SIG-M5 treated with dmso at 0.1 percent for 504 hours (cell line): ENCODE results near the gene UTRN.
A peak's percentile ranks its signal among the peaks of the same experiment; 100 is the strongest.

Experiments used
- DNase-seq: peaks from one replicate; lab custom pipeline; 2025; ENCODE audit not compliant: unreplicated experiment; lab: John Stamatoyannopoulos, UW

The UTRN gene

DNA sequence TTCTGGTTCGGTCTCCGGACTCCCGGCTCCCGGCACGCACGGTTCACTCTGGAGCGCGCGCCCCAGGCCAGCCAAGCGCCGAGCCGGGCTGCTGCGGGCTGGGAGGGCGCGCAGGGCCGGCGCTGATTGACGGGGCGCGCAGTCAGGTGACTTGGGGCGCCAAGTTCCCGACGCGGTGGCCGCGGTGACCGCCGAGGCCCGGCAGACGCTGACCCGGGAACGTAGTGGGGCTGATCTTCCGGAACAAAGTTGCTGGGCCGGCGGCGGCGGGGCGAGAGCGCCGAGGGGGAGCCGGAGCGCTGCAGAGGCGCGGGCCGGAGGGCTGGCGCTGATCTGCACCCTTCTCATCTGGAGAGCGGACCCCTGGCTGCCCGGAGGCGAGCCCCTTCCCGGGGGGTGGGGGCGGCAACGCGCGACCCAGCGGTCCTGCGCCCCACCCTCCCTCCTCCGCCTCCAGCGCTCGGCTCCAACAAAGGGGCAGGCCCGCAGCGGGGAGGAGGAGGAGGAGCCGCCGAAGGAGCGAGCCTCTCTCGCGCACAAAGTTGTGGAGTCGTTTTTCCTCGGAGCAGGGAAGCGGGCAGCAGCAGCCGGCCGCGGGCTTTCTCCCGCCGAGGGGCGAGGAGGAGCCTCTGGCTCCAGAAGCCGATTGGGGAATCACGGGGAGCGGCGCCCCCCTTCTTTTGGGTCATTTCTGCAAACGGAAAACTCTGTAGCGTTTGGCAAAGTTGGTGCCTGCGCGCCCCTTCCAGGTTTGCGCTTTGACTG is at the start of gene UTRN:
UTRN (plus strand) TSS at position 553 of the 765 bp plus-strand sequence. CDS start 6,494 bp downstream, outside the sequence.
- peak; percentile 81 for DNase-seq

DNA sequence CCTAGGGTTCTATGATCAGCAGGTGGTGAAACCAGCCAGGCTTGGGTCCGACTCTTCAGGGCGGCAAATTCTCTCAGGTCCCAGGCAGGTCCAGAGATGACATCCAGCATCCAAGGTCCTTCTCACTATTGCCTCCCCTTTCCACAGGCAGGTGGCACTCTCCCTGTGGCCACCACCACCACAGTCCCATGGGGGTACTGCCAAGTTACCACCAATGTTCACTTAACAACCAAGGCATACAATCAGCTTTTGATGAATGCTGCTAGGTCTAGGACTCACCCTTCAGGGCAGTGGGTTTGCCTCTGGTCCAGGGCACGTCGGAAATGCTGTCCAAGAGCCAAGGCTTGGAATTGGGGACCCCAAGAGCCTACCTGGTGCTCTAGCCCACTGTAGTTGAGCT is 40.4 kb upstream of the UTRN start:
- no peak for DNase-seq

DNA sequence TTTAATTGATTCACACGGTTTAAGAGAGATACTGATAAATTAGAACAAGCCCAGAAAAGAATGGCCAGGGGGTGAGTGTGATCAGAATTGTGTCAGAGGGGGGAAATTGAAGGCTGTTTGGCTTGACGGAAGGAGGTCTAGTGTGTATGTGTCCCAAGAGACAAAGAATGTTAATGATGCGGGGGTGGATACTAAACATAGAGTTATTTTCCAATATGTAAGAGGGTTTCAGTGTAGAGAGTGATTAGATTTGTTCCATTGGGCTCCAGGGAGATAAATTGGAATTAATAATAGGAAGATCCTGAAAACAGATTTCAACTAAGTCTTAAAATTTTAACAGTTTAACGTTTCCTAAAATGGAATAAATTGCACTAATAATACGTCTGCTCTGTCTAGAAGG is 38.1 kb upstream of the UTRN start:
- DNase-seq: no peak

DNA sequence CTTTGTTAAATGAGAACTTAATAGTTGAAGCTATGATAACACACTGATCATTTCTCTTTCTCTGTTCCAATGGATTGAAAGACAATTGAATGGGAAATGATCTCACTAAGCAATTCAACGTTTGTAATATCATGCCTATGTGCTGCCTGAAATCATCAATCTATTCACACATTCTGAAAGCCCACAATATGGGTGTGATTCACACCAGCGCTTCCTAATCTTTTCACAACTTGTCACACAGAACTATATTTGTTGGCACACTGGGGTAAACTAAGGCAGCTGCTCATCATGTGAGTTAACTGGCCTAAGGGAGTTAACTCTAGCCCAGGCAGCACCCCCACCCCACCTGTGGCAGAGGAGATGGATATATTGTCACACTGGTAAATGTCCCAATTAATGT is 37.1 kb upstream of the UTRN start:
- no peak for DNase-seq

DNA sequence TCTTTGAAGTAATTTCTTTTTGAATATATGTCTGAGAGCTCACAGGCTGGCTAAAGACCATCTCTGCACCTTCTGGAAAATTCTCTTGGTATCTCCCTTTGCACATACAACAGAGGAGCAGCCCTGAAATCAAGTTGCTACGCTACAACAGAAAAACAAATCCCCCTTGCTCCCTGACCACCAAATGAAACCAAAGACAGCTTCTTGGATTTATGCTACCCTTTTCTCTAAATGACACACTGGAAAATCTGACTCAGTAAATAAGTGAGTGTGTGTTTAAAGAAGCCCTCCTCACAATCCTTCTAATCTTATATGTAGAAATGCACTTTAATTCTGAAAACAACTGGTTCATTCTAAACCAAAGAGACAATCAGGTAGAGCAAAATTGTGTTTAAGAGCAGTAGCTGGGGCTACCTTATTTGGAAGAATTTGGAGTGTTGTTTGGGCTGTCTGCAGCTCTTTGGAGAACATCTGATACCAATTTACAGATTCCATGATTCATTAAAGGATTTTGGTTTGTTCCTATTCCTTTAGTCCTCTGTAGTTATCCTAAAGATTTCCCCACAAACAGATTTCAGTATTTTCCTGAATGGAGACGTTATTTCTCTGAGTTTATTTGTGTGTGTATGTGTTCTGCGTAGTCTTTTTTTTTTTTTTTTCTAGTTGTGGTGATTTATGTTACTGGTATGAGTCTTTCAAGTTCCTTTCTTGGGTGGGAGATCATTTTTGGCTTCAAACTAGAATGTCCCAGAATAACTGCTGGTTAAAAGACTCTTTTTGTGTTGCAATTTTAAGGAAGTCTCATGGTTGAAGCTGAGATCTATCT is 36.4 kb upstream of the UTRN start:
- DNase-seq: no peak

DNA sequence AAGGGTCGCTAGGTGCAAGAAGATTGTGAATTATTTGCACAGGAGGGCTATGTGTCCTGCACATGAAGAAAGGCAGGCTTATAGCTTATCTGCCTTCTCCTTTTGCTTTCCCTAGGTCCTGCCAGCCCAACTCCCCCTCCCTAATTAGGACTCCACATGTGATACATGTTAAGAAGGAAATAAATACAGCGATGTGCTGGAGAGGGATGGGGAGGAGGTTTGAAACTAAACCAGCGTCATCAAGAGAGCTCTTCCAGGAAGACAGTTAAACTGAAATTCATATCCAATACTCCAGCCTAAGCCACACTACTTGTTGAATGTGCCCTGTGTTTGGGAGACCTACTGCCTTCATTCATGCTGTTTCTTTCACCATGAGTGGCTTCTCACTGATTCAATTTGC is 34.9 kb upstream of the UTRN start:
- no peak for DNase-seq

DNA sequence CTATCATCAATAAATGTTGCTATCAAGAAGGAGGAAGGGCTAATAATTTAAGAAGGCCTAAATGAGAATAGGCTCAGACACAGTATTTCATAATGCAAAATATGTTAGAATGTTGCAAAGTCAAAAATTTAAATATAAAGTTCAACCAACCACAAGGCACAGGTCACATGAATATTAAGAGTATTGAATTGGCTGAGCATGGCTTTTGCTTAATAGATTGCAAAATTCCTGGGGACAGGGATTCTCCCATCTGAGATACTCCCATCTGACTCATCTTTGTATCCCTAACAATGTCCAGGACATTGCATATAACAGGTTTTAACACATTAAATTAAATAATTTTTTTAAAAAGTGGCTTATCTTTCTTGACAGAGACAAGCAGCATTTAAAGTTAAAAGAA is 32.9 kb upstream of the UTRN start:
- no peak for DNase-seq

DNA sequence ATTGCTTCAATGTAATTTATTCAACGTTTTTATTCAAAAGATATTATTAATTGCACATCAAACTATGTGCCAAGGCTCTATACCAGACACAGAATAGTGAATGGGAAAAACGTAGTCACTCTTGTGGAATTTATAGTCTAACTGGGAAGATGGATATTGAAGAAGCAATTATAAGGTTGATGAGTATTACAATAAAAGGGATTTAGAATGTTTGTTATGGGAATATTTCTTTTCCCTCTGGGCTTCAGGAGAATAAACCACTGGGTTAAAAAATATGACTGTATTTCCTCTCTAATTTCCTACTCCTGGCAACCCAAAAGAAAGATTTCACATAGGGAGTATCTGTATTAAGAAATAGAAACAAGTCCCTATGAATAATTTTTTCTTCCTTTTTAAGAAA is 25.1 kb upstream of the UTRN start:
- no peak for DNase-seq

DNA sequence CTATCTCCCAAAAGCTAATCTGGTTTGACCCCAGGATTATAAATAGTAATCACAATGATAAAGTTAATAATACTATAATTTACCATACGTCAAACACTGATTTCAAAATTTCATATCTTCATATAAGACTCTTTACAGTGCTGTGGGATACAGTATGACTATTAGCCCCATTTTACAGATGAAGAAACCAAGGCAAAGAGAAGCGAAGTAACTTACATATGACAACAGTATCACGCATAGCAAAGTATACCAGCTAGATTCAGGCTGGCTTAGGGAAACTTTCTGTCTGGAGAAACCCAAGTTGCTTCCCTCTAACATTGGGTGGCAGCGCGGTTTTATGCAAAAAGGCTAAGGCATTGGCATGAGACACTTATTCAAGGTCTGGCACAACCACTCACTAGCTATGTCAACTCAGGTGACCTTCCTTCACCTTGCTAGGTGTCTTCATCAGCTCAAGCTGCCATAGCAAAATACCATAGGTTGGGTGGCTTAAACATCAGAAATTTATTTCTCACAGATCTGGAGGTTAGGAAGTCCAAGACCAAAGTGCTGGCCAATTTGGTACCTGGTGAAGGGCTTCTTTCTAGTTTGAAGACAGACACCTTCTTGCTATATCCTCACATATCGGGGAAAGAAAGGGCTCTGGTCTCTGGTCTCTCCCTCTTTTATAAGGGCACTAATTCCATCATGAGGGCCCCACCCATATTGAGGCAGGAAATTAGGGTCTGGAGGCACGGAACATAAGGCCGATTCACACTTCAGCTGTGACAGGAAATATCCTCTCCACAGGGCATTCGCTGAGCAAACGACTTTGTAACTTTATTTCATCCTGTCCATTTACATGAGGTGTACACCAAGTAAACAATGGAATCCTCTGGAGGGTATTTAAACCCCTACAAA is 22.4 kb upstream of the UTRN start:
- no peak for DNase-seq

DNA sequence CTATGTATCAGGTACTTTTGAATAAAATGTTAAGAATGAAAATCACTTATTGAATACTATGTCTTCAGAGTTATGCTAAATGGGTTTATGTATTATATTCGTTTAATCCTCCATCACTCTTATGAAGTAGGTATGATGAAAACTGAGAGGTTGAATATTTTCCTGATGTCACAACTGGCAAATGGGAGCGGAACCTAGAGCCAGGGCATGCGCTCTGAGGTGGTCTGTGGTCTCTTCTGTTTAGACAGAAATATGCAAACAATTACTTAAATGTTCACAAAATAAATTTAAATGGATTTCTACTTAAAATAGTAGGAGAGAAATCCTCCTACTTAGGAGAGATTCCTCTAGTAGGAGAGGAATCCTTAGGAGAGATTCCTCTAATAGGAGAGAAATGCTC is 21.3 kb upstream of the UTRN start:
- no peak for DNase-seq

DNA sequence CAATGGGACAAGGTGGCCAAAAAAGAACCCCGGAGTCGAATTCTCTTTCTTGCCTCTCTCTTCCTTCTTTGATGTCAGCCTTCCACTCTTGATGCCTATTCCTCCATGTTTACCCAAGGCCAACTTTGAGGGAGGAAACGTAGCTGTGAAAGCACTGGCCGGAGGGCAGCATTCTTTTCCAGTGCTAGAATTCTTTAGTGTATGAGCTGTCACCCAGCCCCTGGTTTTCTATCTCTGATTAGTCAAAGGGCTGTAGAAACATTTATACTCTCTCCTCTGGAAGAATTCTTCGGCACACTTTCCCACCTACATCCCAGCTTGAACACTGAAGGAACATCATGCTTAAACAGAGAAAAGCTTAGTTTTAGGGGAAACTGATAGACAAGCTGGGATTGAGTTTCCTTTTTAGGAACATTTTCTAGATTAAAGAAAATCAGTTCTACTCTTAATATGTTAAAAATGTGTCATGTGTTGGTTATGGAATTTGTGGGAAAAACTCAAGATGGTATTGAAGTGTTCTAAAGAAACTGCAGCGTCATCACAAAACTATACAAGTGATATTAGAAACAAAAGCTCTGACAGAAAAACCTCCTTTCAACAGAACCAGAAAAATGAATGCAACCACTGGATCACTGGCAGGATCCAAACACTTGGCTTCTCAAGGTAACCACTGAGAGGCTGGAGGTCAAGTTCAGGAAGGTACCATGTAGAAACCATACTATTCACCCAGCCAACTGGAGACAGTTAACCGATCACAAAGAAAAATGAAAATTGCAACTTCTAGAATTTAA is 20.7 kb upstream of the UTRN start:
- DNase-seq: no peak

DNA sequence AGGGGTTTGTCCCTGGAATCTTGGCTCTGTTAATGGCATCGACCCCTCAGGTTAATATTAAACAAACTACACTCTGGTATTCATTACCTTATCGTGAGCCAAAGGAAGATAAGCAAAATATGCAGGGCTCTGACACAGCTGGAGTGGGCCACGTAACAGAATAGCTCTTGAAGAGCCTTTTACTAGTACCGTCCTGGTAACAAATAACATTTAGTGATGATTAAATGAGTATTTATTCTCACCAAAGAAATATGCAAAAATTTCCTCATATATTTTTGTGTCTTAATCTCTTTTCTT is 20.1 kb upstream of the UTRN start:
- DNase-seq: no peak

DNA sequence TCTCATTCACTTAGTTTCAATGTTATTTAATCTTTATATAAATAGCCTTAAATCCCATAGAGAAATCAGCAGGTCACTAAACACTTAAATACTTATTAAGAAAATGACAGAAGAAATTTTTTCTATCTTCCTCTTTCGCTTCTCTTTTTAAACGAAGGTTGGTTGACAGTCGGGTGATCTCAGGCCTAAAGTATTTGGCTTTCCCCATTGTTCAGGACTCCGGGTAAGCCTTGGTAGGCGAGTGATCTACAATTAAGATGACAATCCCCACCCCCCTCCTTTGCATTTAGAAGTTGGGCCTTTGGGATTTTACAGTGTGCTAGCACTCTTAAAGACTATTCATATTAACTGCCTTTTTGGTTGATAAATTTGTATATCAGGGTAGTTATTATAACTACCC is 19.7 kb upstream of the UTRN start:
- peak; percentile 81 for DNase-seq

DNA sequence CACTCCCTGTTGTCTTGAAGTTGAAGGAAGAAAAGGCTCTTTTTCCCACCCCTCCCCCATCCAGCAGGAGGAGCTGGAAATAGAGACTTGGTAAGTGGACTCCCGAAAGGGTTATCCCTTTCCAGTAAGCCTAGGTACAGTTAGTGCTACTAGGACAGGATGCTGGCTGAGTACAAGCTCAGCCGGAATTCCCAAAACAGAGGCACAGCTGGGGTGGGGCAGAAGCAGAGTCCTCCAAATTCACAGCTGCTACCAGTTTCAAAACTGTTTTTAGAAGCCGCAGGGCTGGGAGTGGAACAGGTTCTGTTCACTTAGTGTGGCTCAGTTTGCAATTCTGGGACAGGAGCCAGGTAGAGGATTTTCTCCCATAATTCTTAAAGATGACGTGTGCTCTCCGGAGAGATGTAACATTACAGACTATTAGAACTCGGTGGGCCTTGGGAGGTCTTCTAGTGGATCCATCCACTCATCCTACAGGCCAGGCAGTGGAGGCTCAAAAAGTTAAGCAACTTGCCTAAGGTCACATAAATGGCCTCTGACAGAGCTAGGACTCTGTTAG is 19.0 kb upstream of the UTRN start:
- no peak for DNase-seq

DNA sequence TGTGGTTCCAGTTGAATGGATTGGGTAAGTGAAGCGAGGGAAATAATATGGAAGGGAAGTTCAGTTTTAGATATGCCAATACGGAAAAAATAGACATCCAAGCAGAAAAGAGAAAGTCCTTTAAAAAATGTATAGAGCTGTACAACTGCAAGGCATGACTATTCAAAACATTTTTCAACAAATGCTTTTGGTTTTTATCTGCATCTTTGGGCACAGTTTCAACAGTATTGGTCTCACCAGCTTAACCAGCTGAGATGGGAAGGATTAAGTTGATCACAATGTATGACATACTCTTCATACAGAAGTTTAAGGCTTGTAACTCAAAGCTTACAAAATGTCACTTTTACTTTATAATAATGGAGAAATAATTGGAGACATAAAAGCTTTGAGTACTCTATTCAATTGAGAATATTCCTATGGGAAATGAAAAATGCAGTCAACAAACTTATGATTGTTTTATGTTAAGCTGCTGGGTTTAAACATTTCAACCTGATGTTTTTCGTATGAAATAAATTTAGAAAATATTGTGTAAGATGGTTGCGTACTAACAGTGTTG is 16.3 kb upstream of the UTRN start:
- DNase-seq: no peak

DNA sequence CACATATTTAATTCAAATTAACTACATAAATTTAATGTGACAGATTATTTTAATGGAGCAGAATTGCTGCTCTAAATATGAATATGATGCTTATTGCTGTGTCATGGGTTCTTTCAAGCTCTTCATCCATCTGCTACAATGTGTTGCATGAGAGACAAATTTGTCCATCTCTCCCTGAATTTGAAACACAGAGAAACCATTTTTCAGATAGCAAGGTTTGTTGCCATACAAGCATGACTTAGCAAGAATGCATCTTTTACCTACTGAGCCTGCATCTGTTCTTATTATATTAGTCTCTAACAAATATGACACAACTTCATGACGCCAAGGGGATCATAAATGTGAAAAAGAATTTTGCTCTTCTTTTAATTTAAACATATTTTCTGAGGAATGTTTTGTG is 8.0 kb upstream of the UTRN start:
- no peak for DNase-seq

DNA sequence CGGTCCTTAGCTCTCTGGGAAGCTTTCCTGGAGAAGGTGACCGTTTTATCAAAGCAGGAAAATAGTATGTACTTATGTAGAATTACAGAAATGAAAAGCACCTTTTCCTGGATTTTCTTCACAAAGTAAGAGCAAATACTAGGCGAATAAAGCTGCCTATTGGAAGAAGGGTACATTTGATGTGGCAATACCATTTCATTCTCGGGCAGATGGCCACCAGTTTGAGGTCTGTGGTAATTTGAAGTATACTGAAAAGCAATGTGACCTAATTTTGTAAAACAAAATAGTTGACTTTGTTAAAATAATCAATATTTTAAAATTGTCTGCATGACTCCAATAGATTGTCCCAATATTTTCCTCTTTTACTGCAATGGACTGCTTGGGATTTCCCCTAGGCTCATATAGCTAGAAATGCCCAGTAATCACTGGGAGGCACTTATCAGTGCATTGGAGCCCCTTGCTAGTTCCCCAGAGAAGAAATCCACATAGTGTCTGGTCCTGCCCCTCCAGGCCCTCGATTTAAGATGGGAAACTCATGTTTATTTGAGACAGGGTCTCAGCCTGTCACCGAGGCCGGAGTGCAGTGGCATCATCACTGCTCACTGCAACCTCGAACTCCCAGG is 7.4 kb upstream of the UTRN start:
- DNase-seq: no peak

DNA sequence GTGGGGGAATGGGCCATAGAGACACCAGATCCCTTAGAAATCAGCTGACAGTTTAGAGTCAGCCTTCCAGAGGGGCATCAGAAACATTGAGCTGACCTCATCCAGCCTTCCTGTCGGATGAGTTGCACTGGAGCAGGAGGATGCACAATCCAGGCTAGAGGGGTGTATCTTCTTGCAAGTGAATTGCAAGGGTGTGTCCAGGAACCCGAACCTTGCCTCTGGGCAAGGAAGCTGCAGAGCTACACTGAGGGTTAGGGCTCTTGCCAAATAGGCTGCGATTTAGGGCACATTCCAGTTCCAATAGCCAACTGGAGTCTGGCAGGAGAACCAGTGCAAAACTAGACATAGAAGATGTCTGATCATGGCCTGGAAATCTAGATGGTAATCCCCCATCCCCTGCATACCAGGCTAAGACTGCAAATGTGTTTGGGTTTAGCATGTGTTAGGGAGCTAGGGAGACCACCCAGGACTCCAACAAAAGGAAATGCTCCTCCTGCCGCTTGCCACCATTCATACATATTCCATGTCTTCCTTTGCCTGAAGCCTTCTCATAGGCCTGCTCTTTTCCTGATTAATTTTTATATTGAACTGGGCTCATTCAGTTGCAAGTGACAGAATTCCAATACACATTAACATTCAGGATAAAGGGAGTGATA is 6.3 kb upstream of the UTRN start:
- DNase-seq: no peak

DNA sequence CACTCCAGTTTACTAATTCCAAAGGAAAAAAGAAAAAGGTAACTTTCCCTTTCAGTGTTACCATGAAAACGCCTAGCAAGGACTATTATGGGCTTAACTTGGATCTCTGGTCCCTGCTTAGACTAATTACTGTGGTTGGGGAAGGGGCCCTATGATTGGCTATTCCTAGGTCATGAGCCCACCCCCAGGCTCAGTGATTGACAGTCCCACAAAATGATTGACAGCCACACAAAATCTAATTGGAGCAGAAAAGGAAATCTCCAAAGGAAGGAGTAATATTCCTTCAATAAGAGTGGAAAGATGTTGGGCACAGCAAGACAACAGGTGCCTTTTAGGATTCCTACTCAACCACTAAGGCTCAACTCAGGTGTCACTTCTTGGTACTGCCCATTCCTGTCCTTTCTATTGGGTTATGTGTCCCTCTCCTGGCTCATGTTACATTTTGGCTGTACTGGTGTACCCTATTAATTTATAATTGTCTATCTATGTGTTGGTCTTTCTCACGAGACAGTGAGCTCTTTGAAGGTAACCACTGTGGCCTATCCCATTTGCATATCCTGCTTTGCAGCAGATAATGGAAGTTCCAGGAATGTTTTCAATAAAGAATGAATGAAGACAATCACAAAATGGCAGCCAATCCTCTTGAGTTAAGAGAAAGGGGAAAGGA is 5.5 kb upstream of the UTRN start:
- DNase-seq: no peak
